Right lobe of liver (tissue), 6 donors: Measurements from ENCODE around the gene ABCG4. TPM values are rescaled to one million over a fixed set of nuclear protein-coding genes. Genes with fewer than 3 reads are reported as not detected.
A peak's percentile ranks its signal among the peaks of the same experiment; 100 is the strongest.

Experiments
- ATAC-seq, 4 donors: fragments of 200-7000 bp; cut with Tn5 transposase; one replicate each; pipeline ENCODE4 v1.9.1; 2020; ENCODE audit warnings: mild to moderate bottlenecking in 4 of 4, moderate library complexity in 4 of 4
- DNase-seq, 3 donors: peaks; one replicate each; pipeline ENCODE4 v3.0.0-alpha.2; 2020
- H3K27ac ChIP-seq, 3 donors: fragments of 200-600 bp; one replicate each; pipeline ENCODE4 v1.8.0; 2022
- H3K27me3 ChIP-seq, 2 donors: fragments of 200-600 bp; one replicate each; pipeline ENCODE4 v1.8.0; 2022
- H3K36me3 ChIP-seq, 4 donors: fragments of 200-600 bp; sonication (generic) in 1 of 4; one replicate each; pipeline versions ENCODE4 v1.5.1 to v1.8.0; 2017 to 2022; ENCODE audit warnings: control low read depth in 1 of 4
- H3K4me1 ChIP-seq, 4 donors: fragments of 200-600 bp; sonication (generic) in 1 of 4; one replicate each; pipeline versions ENCODE4 v1.5.1 to v1.8.0; 2017 to 2022; ENCODE audit warnings: control low read depth in 1 of 4
- H3K4me3 ChIP-seq, 3 donors: fragments of 200-600 bp; one replicate each; pipeline ENCODE4 v1.8.0; 2022
- H3K9me3 ChIP-seq, 4 donors: fragments of 200-600 bp; sonication (generic) in 1 of 4; one replicate each; pipeline versions ENCODE4 v1.5.1 to v1.8.0; 2017 to 2022; ENCODE audit warnings: control low read depth in 1 of 4
- CTCF ChIP-seq, 4 donors: fragments of 200-600 bp in 3 of 4; fragments of 450-650 bp in 1 of 4; IDR thresholded peaks; one replicate each; pipeline versions ENCODE4 v1.5.1 to v1.8.0; 2016 to 2022; ENCODE audit warnings: antibody characterized with exemption in 4 of 4, mild to moderate bottlenecking in 2 of 4
- POLR2A ChIP-seq: fragments of 450-650 bp; IDR thresholded peaks from one replicate; pipeline ENCODE4 v1.6.1; 2017; ENCODE audit warnings: antibody characterized with exemption, mild to moderate bottlenecking
- WGBS: methylation state at CpG from one replicate; pipeline ENCODE4 v1.1.6; 2018; ENCODE audit warnings: low coverage, low lambda C conversion rate; ENCODE audit not compliant: insufficient coverage; ENCODE audit errors: missing lambda C conversion rate; 5-methylcytosine and 5-hydroxymethylcytosine counted together
- intact Hi-C, 2 donors: fragments of 100-400 bp; cut with DNase I; formaldehyde crosslinking; loops; one replicate each; pipeline versions ENCODE4 v1.11.2 to v1.14.1; 2022
- total RNA-seq, 6 experiments: library from RNA; depleted of rRNA in 2 of 6; stranded (reverse); fragments of >200 nt in 2 of 6; fragmentation: NEBNext Ultra II Directional in 3 of 6; extraction: Animal tissue kit (Norgen Biotek cat#: 25700) in 3 of 6; gene quantifications; one replicate each; pipeline versions ENCODE4 v1.1.0 to v1.2.4, GENCODE V29; 2016 to 2023
- donor health status: DM: no; HTN: yes; CAD: no.
- donor health status: DM: no; HTN: no; CAD: no.
- donor health status: DM: no; HTN: no; CAD: no.
- donor health status: DM: no; HTN: yes; CAD: no.
- donor health status: DM: no; HTN: yes; CAD: no.

The ABCG4 gene
- total RNA-seq, 6 experiments from 2014 or later: 0.04 to 0.22 (median 0.09) TPM; not detected in 2

DNA sequence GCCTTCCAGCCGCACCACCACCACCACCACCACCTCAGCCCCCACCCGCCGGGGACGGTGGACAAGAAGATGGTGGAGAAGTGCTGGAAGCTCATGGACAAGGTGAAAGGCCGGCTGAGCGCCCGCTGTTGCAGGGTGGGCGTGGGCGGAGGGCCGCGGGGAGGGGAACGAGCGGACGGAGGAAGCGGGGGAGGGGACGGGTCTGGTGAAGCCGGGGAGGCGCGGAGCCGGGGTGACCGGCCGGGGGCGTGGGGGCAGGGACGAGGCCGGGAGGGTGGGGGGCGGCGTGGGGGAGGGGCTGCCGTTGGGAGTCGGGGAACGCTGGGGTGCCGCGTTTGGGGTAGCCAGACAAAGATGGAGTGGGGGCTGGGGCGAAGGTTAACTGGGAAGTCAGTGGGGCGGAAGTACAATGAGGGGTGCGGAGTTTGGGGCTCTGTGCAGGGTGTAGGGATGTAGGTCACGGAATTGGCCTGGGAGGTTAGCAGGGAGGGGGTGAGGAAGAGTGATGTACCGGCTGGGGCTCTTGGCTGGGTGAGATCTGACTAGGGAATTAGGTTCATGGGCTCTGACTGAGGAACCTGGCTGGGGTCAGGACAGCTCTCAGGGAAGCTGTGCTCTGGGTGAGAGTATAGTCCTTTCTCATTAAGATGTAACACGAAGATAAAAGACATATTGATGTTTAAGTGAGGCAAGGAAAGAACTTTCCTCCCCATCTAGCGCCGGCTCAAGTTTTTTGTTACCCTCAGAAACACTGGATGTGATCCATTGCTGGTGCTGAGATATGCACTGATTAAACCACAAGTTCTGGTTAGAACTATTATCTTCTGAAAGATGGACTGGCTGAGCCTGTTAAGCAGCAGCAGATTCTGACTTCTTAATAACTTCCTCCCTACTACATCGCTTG is 57.9 kb downstream of the ABCG4 start:
- 1% methylated on average over 38 of the region's 41 CpGs for WGBS

GRCh38 chr11:119207415-119207960 is 58.6 kb downstream of the ABCG4 start:
- no peak for DNase-seq
- Histone ChIP-seq H3K36me3 (no peaks in the 10 kb centered on the region), H3K4me1 (peaks cover 0 to 10% (median 0%) of the 10 kb centered on the region in 4 donors), H3K4me3 (peak overlapping the region; percentile 75 to 98 (median 93)), H3K27ac (peak overlapping the region in 2 of 3 donors; percentile 11 to 20), H3K27me3 (no peaks in the 10 kb centered on the region), H3K9me3 (no peaks in the 10 kb centered on the region)
- intact Hi-C loops: loop anchor here in 1 of 2 donors (10.0 kb wide), 1 partner anchor 53 kb away; no protein-coding TSS in a partner anchor
- no peak for ATAC-seq
- WGBS: 34% methylated on average over 11 of the region's 11 CpGs
- TF ChIP-seq POLR2A (no peak), CTCF (IDR thresholded peaks at IDR 0.05) (no peak)

More for the DNA sequence above, 57.9 kb downstream of the ABCG4 start:
- Histone ChIP-seq H3K36me3 (no peaks in the 10 kb centered on the region), H3K4me1 (peaks cover 0 to 10% (median 0%) of the 10 kb centered on the region in 4 donors), H3K27me3 (no peaks in the 10 kb centered on the region), H3K27ac (peak overlapping the region; percentile 74 to 90 (median 79)), H3K9me3 (no peaks in the 10 kb centered on the region), H3K4me3 (peak overlapping the region; percentile 75 to 98 (median 93))
- intact Hi-C loops: loop anchor here in 1 of 2 donors (10.0 kb wide), 1 partner anchor 52 kb away; no protein-coding TSS in a partner anchor
- TF ChIP-seq CTCF (IDR thresholded peaks at IDR 0.05) (no peak), POLR2A (peak; percentile 11)
- DNase-seq (peak; percentile 70 to 76 (median 73)), ATAC-seq (peak; percentile 19 to 33 (median 32))

- 93% methylated on average over 3 of the region's 7 CpGs for whole genome bisulfite sequencing
- Histone ChIP-seq H3K4me3 (no peak overlapping the region), H3K4me1 (peaks cover 0 to 10% (median 0%) of the 10 kb centered on the region in 4 donors), H3K9me3 (no peaks in the 10 kb centered on the region), H3K36me3 (no peaks in the 10 kb centered on the region), H3K27ac (no peak overlapping the region), H3K27me3 (no peaks in the 10 kb centered on the region)
- ATAC-seq (no peak), DNase-seq (no peak)
- no peak for TF ChIP-seq POLR2A
- no peak for TF ChIP-seq CTCF (IDR thresholded peaks at IDR 0.05)
- intact Hi-C loops: loop anchor here in 1 of 2 donors (10.0 kb wide), 1 partner anchor 54 kb away; no protein-coding TSS in a partner anchor
Observed at GRCh38 chr11:119209186-119209585, 60.3 kb downstream of the ABCG4 start.

- WGBS: 68% methylated on average over 3 of the region's 3 CpGs
- H3K27ac ChIP-seq: no peak overlapping the region
- no peak overlapping the region for H3K4me3 ChIP-seq
- no peaks in the 10 kb centered on the region for H3K9me3 ChIP-seq
- TF ChIP-seq POLR2A: no peak
- TF ChIP-seq CTCF (IDR thresholded peaks at IDR 0.05): no peak
- H3K4me1 ChIP-seq: peaks cover 0 to 10% (median 0%) of the 10 kb centered on the region in 4 donors
- intact Hi-C loops: no loop called here
- DNase-seq (no peak), ATAC-seq (no peak)
- no peaks in the 10 kb centered on the region for H3K27me3 ChIP-seq
- H3K36me3 ChIP-seq: no peaks in the 10 kb centered on the region
Observed at GRCh38 chr11:119210050-119210449, 61.2 kb downstream of the ABCG4 start.

Other genes starting within 250 kb of the ABCG4 start
- gene BCL9L, start 223.1 kb upstream of the ABCG4 start, total RNA-seq: 10 to 100 TPM; 10.2 to 22.5 (median 19.8) TPM
- gene UPK2, start 192.8 kb upstream of the ABCG4 start, total RNA-seq: not detected
- gene FOXR1, start 177.3 kb upstream of the ABCG4 start, total RNA-seq: not detected
- 10 to 100 TPM; 11.5 to 16.7 (median 13.0) TPM for gene CENATAC, start 150.9 kb upstream of the ABCG4 start, total RNA-seq
- 100 to 1,000 TPM; 326 to 822 (median 376) TPM for gene RPS25, start 130.7 kb upstream of the ABCG4 start, total RNA-seq
- gene TRAPPC4, start 130.3 kb upstream of the ABCG4 start, total RNA-seq: 10 to 100 TPM; 17.2 to 46.3 (median 33.4) TPM
- gene SLC37A4, start 118.2 kb upstream of the ABCG4 start, total RNA-seq: 100 to 1,000 TPM in 4 of 6 experiments, 10 to 100 TPM in 2; 78.5 to 177 (median 147) TPM
- gene HYOU1, start 91.8 kb upstream of the ABCG4 start, total RNA-seq: 100 to 1,000 TPM; 107 to 202 (median 171) TPM
- gene VPS11, start 81.2 kb upstream of the ABCG4 start, total RNA-seq: 10 to 100 TPM in 4 of 6 experiments, 1 to 10 TPM in 2; 8.5 to 18.3 (median 11.3) TPM
- 10 to 100 TPM; 11.3 to 35.3 (median 14.6) TPM for gene HMBS, start 64.2 kb upstream of the ABCG4 start, total RNA-seq
- 10 to 100 TPM; 29.8 to 55.5 (median 41.6) TPM for gene DPAGT1, start 47.2 kb upstream of the ABCG4 start, total RNA-seq
- gene C2CD2L, start 41.7 kb upstream of the ABCG4 start, total RNA-seq: 1 to 10 TPM; 5.4 to 9.7 (median 6.5) TPM
- gene HINFP, start 27.5 kb upstream of the ABCG4 start, total RNA-seq: 10 to 100 TPM in 4 of 6 experiments, 1 to 10 TPM in 2; 6.4 to 13.6 (median 10.7) TPM
- 10 to 100 TPM in 4 of 6 experiments, 1 to 10 TPM in 2; 8.1 to 13.2 (median 10.9) TPM for gene NLRX1, start 19.7 kb downstream of the ABCG4 start, total RNA-seq
- under 1 TPM in 1 of 6 experiments, not detected in 5; 0.32 TPM for gene NHERF4, start 36.4 kb downstream of the ABCG4 start, total RNA-seq
- gene CBL, start 57.3 kb downstream of the ABCG4 start, total RNA-seq: 1 to 10 TPM; 3.1 to 7.1 (median 4.6) TPM
- gene MCAM, start 168.1 kb downstream of the ABCG4 start, total RNA-seq: 10 to 100 TPM in 4 of 6 experiments, 1 to 10 TPM in 2; 1.8 to 28.7 (median 12.5) TPM
- gene RNF26, start 185.5 kb downstream of the ABCG4 start, total RNA-seq: 10 to 100 TPM; 12.9 to 18.1 (median 15.1) TPM
- gene C1QTNF5, start 191.8 kb downstream of the ABCG4 start, total RNA-seq: 1 to 10 TPM; 2.8 to 6.3 (median 4.8) TPM
- not detected for gene MFRP, start 197.7 kb downstream of the ABCG4 start, total RNA-seq
- gene USP2, start 232.6 kb downstream of the ABCG4 start, total RNA-seq: 10 to 100 TPM in 2 of 6 experiments, 1 to 10 TPM in 4; 1.3 to 25.9 (median 4.6) TPM